NCI-H187 (cell line): ENCODE measurements around the gene VPS4A.
"Not testable (repeated sequence)": the region's sequence is repeated elsewhere in the genome, so short reads cannot be mapped to it uniquely, and the experiment has no call there.

Experiments
- DNase-seq, 2 experiments: peaks; one replicate each; lab custom pipeline; 2025; lab: John Stamatoyannopoulos, UW

VPS4A gene

DNA sequence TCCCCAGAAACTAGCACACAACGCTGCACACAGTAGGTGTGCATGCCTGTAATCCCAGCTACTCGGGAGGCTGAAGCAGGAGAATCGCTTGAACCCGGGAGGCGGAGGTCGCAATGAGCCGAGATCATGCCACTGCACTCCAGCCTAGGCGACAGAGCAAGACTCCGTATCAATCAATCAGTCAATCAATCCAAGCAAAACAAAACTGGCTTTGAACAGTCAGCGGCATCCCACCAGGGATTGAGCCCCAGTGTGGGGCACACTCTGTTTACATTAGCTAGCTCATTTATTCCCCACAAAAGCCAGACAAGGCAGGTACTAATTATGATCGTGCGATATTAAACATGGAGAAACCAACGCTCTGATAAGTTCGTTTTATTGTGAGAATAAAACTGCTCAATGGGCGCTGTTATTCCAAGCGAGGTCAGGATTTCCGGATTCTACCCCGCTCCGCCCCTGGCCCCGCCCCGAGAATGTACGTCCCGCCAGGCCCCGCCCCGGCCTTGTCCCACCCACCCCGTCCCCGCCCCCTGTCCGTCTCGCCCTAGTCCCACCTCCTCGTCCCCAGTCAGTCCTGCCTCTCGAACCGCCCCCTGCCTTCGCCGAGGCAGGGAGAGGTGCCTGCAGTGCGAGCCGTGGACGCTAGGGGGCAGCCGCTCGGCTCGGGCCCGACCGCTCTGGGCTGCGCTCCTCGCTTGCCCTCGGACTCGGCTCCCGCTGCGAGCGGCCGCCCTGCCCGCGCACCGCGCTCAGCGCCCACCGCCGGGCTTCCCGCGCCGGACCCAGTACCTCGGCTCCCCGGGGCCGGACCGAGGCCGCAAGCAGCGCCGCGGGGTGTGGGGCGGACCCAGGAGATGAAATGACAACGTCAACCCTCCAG lies at the start of gene VPS4A:
Gene VPS4A (plus strand): TSS at position 698 of the 880 bp plus-strand sequence. CDS start 162 bp downstream, at position 860.
- peak; percentile 76 to 89 for DNase-seq

DNA sequence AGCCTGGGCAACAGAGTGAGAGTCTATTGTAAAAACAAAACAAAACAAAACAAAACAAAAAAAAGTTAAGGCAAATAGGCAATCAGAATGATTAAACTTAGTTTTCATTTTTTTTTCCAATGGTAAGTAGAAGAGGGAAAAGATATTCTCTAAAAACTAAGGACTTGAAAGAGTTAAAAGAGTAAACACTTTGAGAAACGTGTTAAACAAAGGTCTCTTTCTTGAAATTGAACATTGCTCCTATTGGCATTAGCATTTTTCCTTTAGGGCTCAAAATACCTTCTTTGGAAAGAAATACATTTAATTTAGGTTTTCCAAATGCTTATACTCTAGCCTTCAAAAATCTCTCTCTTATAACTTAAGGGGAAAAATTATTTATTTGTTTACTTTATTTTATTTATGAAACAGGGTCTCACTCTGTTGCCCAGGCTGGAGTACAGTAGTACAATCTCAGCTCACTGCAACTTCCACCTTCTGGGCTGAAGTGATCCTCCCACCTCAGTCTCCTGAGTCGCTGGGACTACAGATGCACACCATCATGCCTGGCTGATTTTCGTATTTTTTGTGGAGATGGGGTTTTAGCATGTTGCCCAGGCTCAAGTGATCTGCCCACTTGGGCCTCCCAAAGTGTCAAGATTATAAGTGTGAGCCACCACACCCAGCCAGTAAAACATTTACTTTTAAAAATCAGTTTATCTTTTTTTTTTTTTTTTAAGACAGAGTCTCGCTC lies 44.7 kb upstream of the VPS4A start:
- DNase-seq: no peak

DNA sequence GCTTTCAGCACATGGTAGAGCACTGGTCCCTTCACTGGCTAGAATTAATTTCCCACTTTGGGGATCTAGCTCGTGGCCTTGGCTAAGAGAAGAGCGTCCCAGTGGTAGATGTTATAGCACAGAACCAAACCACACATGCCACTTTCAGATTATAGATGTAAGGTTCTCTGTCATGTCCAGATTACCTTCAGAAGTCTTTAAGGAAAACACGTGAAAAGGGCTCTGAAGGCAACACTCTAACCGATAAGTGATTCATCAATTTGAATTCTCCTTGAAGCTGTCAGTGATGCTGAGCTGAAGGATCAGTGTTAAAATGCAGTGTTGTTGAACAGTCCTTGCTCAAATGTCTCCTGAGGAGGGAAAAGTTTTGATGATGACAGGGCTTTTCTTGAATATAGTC lies 43.5 kb upstream of the VPS4A start:
- no peak for DNase-seq

DNA sequence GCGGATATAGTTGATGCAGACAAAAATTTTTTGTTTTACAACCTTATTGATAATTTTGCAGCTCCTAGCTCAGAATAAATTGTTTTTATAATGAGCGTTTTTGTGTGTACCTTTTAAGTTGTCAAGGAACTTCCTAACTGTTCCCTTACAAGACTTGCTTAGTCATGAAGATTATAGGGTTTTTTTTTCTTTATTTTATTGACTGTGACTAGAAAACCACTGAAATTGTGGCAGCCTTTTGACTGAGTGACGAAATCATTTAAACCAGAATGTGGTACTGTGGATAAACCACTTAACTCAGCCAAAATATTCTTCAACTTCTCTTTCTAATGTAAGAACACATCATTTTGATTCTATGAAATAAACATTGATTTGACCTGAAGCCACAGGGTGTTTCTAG lies 40.8 kb upstream of the VPS4A start:
- no peak for DNase-seq

DNA sequence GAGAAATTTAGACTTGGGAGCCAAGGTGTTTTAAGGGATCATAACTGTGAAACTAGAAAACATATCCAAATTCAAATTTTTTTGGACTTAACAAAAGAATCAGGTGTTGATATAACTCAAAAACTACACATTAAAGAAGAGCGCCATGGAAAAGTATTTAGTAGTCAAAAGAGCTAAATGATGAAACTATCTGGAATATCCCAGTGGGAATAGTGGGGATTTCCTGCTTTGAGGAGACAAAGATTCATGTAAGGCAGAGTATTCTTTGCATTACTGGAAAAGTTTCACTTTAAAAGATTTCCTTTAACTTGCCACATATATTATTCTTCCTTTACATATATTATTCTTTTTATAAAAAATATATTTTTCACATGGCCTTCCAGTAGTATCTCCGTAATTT lies 40.3 kb upstream of the VPS4A start:
- no peak for DNase-seq

DNA sequence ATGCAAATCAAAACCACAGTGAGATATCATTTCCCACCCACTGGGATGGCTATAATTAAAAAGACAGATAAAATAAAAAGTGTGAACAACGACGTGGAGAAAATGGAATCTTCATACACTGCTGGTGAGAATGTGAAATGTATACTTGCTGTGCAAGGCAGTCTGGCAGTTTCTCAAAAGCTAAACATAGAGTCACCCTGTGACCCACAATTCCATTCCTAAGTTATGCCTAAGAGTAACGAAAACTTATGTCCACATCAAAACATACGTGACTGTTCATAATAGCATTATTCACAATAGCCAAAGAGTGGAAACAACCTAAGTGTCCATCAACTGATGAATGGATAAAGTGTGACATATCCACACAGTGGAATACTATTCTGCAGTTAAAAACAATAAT lies 38.1 kb upstream of the VPS4A start:
- DNase-seq: no peak

DNA sequence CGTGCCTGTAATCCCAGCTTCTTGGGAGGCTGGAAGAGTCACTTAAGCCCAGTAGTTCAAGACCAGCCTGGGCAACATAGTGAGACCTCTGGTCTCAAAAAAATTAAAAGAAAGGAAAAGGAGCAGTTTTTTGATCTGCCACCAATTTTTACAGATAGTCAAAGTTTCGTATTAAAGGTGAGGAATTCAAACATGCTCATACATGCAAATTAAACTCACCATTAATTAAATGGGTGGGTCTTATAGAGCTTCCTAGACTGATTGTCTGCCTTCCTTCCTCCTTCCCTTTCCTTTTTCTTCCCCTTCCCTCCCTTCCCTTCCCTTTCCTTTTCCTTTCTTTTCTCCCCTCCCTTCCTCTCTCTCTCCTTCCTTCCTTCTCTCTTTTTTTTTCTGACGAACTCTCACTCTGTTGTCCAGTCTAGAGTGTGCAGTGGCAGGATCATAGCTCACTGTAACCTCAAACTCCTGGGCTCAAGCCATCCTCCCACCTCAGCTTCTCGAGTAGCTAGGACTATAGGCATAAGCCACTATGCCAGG lies 36.4 kb upstream of the VPS4A start:
- no peak for DNase-seq

DNA sequence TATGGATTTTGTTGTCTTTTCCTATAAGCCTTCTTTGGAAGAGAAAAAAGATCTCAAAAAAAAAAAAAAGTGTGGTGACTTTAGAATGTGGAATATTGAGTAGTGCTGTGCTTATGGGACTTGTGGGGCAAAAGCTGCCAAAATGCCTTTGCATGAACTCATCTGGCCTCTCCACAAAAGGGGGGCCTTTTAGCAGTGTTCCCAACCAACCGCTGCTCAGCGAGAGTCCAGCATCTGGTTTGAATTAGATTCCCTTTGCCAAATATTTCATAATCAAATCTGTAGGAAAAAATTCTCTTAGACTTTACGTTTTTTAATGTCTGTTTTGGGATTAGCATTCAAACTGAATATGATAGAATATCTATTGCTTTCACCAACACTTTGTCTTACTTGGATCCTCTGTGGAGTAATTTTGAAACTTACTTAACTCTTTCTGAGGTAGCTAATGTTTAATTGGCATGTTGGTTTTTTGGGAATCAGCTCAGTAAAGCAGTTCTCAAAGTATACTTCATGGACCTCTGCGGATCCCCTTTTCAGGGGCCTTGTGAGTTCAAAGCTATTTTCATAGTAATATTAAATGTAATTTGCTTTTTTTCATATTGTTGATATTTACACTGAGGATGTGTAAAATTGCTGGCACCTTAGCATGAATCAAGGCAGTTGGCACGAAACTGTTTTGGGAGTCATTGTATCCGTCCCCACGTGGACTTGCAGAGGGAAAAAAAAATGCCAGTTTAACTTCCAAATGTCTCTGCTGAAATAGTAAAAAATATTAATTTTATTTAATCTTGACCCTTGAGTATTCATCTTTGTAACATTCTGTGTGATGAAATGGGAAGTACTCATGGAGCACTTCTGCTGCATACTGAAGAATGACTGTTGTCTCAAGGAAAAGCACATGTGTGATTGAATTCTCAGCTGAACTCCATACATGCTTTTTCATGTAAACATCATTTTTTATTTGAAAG lies 34.7 kb upstream of the VPS4A start:
- no peak for DNase-seq

DNA sequence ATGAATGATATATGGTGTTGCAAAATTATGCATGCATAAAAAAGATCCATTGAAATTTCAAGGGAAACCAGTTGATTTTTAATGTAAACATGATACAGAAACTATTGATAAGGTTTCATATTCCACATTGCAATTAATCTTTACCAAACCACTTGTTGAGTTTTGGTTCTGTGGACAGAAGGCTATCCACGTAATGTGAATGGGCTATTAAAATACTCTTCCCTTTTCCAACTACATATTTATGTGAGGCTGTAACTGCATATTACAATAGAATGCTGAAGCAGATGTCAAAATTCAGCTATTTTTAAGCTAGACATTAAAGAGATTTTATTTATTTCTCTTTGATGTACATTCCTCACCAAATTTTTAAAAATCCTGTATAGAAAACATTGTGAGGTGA lies 33.7 kb upstream of the VPS4A start:
- DNase-seq: no peak

DNA sequence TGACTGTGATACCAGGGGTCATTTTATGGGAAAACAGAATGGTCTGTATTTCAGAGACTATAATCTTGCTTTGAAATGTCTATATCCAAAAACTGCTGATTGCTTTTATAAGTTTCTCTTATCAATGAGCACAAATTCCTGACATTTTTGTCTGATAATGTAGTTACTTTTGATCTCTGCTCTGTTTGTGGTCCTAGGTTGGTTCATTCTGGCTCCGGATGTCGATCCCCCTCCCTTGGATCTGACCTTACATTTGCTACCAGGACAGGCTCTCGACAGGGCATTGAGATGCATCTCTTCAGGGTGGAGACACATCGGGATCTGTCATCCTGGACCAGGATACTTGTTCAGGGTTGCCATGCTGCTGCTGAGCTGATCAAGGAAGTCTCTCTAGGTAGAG lies 27.3 kb upstream of the VPS4A start:
- DNase-seq: no peak

DNA sequence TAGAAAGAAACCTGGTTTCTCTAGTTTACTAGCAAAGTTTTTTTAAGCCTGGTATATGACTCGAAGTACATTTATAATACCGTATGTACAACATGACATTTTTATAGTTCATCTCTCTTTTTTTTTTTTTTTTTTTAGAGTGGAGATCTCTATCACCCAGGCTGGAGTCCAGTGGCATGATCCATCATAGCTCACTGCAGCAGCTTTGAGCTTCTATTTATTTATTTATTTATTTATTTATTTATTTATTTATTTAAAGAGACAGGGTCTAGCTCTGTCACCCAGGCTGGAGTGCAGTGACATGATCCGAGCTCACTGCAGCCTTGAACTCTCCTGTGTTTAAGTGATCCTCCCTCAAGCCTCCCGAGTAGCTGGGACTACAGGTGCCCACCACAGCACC lies 25.9 kb upstream of the VPS4A start:
- no peak for DNase-seq

DNA sequence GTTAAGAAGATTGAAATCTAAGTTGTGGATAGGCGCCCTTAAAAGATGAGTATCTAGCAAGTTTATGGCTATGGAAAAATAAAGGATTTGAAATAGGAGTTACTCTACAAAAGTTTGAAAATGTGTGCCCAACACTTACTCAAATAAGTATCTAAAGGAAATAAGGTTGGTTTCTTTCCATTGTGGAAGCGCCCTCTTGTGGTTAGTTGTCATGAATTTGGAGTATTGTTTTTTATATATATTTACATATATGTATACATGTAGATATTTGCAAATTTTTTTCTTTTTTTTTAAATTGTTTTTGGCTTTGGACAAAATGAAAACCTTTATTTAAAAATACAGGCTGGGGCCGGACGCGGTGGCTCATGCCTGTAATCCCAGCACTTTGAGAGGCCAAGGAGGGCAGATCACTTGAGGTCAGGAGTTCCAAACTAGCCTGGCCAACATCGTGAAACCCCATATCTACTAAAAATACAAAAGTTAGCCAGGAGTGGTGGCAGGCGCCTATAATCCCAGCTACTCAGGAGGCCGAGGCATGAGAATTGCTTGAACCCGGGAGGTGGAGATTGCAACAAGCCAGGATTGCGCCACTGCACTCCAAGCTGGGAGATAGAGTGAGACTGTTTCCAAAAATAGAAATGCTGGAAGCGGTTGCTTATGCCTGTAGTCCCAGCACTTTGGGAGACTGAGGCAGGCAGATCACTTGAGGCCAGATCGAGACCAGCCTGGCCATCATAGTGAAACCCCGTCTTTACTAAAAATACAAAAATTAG lies 24.0 kb upstream of the VPS4A start:
- no peak for DNase-seq

DNA sequence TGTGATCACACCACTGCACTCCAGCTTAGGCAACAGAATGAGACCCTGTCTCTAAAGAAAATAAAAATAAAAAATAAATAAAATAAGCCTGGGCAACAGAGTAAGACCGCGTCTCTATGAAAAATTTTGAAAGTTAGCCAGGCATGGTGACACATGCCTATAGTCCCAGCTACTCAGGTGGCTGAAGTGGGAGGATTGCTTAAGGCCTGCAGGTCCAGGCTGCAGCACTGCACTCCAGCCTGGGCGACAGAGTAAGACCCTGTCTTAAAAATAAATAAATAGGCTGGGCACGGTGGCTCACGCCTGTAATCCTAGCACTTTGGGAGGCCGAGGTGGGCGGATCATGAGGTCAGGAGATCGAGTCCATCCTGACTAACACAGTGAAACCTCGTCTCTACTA lies 19.5 kb upstream of the VPS4A start:
- not testable (repeated sequence) for DNase-seq

DNA sequence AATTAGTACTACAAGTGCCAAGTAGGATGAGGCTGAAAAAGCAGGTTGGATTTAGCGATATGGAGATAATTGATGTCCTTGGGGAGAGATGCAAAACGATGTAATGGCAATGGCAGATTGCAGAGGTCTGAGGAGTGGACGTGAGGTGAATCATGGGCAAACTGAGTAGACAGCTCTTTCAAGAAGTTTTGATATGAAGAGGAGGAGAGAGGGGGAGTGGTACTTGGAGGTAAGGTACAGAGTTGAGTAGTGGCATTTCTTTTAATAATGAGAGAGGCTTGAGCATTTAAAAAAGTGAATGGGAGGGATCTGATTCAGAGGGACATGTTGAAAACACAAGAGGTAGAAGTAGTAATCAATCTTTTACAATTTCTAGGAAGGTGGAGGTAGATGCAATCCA lies 17.7 kb upstream of the VPS4A start:
- no peak for DNase-seq

DNA sequence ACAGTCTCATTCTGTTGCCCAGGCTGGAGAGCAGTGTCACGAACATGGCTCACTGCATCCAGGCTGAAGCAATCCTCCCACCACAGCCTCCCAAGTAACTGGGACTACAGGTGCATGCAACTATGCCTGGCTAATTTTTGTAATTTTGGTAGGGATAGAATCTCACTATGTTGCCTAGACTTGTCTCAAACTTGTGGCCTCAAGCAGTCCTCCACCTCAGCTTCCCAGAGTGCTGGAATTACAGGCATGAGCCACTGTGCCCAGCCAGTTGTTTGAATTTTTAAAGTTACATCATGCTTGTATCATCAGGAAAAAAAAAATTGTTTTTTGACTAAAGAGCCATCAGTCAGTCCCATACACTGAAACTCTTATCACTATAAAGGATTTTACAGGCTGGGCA lies 17.1 kb upstream of the VPS4A start:
- DNase-seq: no peak

DNA sequence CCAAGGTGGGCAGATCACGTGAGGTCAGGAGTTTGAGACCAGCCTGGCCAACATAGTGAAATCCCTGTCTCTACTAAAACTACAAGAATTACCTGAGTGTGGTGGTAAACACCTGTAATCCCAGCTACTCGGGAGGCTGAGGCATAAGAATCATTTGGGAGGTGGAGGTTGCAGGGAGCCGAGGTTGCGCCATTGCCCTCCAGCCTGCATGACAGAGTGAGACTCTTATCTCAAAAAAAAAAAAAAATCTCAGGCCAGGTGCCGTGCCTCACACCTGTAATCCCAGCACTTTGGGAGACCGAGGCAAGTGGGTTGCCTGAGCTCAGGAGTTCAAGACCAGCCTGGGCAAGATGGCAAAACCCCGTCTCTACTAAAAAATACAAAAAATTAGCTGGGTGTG lies 14.4 kb upstream of the VPS4A start:
- not testable (repeated sequence) for DNase-seq

DNA sequence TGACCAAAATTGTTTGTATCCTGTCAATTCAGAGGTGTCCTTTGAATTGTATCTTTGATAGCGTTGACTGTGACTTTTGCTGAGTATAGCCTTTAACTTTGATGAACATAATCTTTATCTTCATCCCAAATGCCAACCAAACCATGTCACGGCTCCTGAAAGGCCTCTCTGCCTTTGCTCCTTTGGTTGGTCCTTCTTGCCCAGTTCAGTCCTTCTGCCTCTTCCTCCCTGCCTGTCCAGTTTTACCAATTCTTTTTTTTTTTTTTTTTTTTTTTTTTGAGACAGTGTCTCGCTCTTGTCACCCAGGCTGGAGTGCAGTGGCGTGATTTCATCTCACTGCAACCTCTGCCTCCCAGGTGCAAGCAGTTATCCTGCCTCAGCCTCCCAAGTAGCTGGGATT lies 12.9 kb upstream of the VPS4A start:
- DNase-seq: no peak

DNA sequence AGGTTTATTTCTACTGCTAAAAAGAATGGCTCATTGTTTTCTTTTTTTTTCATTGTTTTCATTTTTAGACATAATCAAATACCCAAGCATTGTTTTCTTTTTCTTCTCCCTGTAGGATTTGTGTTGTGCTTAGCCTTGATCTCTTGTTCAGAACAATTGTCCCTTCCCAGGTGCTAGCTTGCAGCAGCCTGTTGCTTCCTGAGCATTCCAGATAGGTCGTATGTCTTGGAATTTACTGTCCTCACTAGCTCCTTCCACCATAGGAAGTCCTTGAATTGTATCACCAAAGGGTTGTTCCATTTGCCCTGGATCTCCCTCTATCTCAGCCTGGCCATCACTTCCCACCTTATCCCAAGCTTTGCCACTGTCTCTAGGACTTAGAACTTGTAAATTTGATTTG lies 10.0 kb upstream of the VPS4A start:
- DNase-seq: no peak

DNA sequence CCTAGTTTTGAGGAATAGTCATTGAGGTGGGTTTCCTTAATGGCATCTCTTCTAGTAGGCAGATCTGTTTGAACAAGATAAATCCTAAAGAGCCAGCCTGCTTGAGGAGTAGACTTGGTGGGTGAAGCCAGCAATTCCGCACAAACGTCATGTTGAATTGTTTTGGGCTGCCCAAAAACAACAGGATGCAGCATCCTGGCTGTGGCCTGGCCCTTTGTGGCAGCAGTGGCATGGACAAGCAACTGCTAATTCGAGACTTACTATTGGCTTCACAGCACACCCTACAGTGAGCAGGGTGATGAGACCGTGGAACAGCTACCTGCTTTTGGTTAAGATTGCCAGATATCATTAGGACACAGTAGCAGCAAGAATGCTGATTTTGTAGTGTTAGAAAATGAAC lies 9.3 kb upstream of the VPS4A start:
- no peak for DNase-seq

DNA sequence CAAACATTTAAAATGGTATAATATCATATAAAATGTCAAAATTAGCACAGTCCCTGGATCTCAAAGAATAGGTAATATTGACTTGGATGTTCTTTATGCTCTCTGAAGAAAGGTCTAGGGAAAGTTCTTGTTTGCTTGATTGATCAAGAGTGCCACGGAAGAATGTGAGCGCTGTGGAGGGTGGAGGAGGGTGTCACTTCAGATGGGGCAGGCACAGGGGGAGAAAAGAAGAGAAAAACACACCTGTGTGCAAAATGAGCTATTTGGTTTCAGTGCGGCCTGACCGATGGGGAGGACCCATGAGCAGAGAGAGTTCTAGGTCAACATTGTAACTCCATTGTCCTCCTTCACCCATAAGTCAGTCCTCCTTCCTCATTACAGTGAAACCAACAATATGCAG lies 8.8 kb upstream of the VPS4A start:
- DNase-seq: no peak

DNA sequence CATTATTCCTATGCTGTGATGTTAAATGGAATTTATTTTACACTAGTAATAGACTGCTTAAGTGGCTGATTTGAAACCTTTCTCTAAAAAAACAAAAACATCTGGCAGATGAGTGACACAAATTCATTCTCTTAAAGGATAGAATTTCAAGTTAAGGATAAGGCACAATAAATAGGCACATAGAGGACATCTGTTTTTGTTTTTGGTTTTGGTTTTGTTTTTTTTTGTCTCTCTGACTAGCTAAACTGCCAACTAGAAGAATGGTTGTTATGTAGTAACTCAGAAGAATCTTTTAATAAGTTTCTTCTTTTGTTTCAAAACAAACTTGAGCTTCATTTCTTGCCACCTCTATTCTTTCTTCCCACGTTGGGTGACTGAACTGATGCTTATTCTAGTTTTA lies 5.1 kb upstream of the VPS4A start:
- no peak for DNase-seq
